Stimulated activated naive CD4-positive, alpha-beta T cell treated with Interleukin-2 at 50 U/mL for 16 hours (primary cell): ENCODE measurements around the gene AMOTL2.

Source experiments
- DNase-seq: peaks from one replicate; lab custom pipeline; 2025; lab: John Stamatoyannopoulos, UW

AMOTL2 gene

GRCh38 chr3:134315286-134316106, 58.8 kb downstream of the AMOTL2 start:
- DNase-seq: no peak

DNA sequence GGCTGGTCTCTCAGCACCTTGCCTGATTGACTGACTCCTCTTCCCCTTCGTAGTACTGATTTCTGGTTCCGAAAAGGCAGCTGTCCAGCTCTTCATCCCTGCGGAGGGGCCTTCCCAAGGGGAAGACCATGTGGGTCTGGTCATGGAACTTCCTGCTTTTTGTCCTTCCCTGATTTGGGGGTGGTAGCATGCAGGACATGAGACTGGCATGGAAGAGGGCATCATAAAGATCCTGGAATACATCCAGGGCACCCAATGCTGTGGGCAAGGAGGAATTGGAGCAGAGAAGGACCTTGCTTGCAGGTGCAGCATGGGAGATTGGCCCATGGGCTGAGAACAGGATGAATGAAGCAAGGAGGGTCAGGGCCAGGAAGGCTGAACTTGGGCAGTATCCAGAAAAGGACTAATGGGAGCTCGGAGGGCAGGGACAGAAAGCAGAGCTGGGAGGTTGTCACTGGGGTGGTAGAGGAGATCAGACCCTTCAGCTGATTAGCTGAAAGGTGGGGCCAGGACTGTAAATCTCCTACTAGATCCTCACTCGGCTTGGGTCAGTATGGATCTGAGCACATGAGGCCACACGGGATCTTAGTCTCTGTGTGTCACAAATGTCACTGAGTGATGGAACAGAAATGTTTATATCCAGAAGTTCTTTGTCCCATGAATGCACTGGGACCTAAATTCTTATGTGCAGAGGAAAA, 59.5 kb downstream of the AMOTL2 start:
- DNase-seq: no peak

GRCh38 chr3:134313847-134314587, 60.2 kb downstream of the AMOTL2 start:
- DNase-seq: no peak

DNA sequence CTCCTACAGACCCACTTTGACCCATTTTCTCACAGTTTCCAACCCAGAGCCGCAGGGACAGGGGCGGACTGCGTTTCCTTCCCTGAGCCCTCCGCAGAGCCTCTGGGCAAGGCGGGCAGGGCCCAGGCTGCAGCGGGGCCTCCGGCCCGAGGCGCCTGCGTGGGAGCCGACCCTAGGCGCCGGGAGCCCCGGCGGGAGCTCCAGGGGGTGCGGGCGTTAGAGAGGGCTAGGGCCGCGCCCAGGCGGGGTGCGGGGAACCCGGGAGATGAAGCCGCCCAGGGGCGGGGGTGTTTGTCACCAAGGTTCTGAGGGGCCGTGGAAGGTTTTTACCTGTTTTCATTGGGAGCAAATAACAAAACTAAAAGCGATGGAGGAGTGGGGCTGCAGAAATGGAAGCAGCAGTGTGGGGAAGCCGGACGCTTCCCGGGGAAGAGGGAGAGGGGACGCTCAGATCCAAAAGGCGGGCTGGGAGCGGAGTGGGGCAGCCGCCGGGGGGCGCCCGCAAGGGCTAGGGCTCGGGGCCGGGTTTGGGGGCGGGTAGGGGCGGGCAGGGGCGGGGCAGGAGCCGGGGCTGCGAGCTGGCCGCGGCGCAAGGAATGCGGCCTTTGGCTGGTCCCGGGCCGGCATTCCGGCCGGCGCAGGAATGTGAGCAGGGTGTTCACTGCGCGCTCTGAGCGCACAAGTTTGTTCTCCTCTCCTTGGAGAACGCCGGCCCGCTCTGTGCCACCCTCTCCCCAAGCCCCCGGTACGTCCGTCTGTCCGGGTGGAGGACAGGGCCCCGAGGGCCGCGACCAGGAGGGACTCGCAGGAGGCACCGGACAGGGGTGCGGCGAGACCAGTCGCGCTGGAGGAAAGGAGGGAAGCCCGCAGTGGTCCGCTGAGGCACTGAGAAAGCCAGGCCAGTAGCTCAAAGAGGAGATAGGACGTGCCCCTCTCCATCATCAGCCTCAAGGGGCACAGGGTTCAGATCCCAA, 61.1 kb downstream of the AMOTL2 start:
- DNase-seq: no peak

- DNase-seq: no peak
Measured at GRCh38 chr3:134312072-134312872, 62.0 kb downstream of the AMOTL2 start.

DNA sequence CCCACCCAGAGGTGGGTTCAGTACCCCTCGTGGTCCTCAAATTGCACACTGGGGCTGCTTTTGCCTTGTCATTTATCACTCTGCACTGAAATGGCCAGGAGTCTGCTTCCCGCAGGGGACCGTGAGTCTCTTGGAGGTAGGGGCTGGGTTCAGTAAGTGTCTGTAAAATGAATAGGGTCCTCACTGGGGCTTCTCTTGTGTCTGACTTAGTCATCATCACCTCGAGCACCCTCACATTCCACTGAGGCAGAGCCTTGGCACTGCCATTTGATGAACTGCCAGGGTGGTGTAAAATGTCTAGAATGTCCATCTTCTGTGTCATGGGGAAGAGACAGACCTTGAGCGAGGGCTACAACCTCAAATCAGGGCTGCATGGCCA, 62.6 kb downstream of the AMOTL2 start:
- DNase-seq: no peak

DNA sequence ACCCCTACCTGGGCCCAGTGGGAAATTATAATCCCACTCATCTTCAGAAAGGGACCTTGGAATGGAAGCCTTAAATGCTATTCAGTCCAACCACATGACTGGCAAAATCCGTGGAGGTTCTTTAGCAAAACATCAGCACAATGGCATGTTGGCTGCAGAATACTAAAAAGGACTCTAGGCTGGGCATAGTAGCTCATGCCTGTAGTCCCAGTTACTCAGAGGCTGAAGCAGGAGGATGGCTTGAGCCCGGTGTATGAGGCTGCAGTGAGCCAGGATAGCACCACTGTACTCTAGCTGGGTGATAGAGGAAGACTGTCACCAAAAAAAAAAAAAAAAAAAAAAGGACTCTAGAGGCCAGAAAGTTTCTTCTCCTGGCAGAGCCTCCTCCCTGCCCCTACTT, 63.0 kb downstream of the AMOTL2 start:
- DNase-seq: no peak

DNA sequence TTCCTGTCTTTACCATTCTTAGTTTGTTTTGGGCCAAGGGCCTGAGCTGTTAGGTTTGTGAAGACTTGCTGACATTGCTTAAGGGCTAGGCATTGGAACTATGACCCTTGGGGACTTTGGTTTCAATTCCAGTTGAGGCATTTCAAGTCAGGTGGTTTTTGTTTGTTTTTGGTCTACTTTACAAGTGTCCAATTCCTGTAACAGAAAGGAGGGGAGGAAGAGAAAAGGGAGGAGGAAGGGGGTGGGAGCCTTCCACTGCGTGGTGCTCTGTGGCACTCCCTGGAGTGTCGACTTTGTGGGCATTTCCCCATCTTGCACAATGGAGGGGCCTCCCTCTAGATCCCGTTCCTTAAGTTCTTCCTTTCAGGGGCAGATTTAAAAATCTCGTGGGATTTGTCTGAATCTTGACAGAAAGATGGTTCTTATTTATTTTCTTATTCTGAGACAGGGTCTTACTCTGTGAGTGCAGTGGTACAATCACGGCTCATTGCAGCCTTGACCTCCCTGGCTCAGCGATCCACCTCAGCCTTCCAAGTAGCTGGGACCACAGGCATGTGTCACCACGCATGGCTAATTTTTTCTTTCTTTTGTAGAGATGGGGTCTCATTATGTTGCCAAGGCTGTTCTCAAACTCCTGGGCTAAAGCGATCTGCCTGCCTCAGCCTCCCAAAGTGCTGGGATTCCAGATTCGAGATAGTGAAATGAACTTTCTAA, 64.1 kb downstream of the AMOTL2 start:
- no peak for DNase-seq

DNA sequence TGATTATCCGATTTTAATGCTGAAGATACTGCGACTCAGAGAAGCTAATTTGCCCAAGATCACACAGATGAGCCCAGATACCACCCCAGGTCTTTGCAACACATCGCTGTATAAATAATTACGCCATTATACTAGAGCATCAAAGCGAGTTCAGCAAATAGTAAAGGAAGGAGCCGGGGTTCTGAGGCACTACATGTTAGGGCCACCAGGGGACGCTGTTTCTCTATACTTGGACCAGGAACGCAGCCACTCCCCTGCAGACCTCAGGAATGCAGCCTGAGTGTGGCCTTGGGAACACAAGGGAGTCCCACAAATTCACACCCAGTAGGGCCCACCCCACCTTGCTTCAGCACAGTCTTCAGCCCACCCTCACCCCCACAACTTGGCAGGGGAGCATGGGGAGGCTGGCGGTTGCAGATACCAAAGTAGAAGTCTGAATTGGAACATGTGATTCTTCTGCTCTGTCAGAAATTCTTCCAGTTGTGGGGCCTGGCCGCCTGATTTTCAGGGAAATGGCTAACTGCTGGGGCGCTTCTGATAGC, 65.8 kb downstream of the AMOTL2 start:
- DNase-seq: peak; percentile 60

GRCh38 chr3:134307425-134307824, 66.8 kb downstream of the AMOTL2 start:
- no peak for DNase-seq

DNA sequence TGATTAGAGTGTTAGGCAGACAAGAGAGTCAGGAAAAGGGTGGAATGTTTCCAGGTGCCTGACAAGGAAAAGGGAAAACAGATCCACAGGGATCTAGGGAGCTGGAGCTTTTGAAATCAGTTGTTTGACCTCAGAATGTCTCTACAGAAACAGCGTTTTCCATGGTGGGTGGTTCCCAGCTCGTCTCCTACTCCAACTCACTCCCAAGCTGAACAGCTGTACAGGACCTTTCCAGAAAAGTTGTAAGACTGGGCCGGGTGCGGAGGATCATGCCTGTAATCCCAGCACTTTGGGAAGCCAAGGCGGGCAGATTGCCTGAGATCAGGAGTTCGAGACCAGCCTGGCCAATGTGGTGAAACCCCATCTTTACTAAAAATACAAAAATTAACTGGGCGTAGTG, 67.9 kb downstream of the AMOTL2 start:
- DNase-seq: no peak
